ENCODE results near the gene CARD11. TPM values are rescaled to one million over a fixed set of nuclear protein-coding genes. Genes with fewer than 3 reads are reported as not detected.

CARD11 gene
- total RNA-seq, 1 experiment from 2014 or later = 0.57 TPM

DNA sequence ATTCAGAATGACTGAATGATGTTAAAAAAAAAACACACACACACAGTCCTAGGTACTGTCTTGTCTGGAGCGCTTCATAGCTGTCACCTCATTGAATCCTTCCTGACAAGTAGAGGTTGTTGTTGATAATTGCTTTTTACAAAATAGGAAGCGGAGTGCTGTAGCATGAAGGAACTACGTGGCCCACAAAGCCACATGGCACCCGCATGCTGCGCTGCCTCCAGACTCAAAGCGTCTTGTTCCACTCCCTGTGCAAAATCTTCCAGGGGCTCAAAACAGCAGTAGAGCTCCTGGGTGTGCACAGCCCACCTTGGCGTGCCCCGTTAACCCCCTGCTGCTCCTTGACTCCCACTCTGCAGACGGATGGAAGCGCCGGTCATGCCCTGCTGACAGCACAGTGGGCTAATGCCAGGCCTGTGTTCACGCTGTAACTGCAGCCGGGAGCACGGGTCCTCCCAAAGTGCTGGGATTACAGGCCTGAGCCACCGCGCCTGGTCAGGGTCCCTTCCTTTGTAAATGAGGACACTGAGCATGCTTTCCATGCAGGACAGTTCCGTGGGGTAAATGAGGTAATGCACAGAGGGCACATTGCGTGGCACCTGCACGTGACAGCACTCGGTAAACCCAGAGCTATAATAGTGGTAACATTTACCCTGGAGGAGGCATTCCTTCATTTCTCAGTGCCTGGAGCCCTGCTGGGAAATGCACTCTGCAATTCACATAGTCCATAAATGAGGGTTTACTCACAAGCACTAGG, 108.5 kb downstream of the CARD11 start:
- Histone ChIP-seq H2AFZ (ENCODE audit: low read depth, low read length, poor library complexity, severe bottlenecking) (no peak overlapping the region), H3K36me3 (ENCODE audit: control insufficient read depth in 1 of 2, insufficient read depth in 2 of 2, low read length in 2 of 2) (no peaks in the 10 kb centered on the region), H3K4me1 (ENCODE audit: control insufficient read depth in 1 of 2, insufficient read depth in 2 of 2, low read length in 2 of 2) (peaks cover 4 to 13% of the 10 kb centered on the region in 2 experiments; a peak in 3 of 4 replicates), H3K79me2 (ENCODE audit: insufficient read depth, low read length) (no peaks in the 10 kb centered on the region), H4K20me1 (ENCODE audit: insufficient read depth) (no peaks in the 10 kb centered on the region), H3K4me2 (ENCODE audit: low read length) (no peak overlapping the region), H3K9me3 (ENCODE audit: control insufficient read depth in 1 of 2, insufficient read depth in 1 of 2, low read depth in 1 of 2, low read length in 2 of 2) (no peaks in the 10 kb centered on the region), H3K9me2 (ENCODE audit: insufficient read depth) (no peaks in the 10 kb centered on the region), H3K4me3 (replicated peaks in 1 of 2; ENCODE audit: low read depth in 1 of 2, low read length in 2 of 2) (no peak overlapping the region), H3K27me3 (ENCODE audit: insufficient read depth, low read length) (peaks cover 11% of the 10 kb centered on the region), H3K27ac (ENCODE audit: low read depth, low read length) (no peak overlapping the region), H3K9ac (ENCODE audit: low read length) (no peak overlapping the region)
- POLR2A ChIA-PET = no interaction called here
- CTCF ChIA-PET = no interaction called here
- intact Hi-C loops (cut with micrococcal nuclease) = no loop called here
- TF ChIP-seq POLR2AphosphoS5 (IDR thresholded peaks at IDR 0.05; ENCODE audit: low read depth, low read length) (no peak), ZFX (IDR thresholded peaks at IDR 0.05) (no peak), EZH2phosphoT487 (IDR thresholded peaks at IDR 0.05; ENCODE audit: borderline replicate concordance) (no peak), RAD21 (IDR thresholded peaks at IDR 0.05; ENCODE audit: low read depth) (no peak), JUND (IDR thresholded peaks at IDR 0.05) (no peak), SRF (IDR thresholded peaks at IDR 0.05; ENCODE audit: low read depth) (no peak), POLR2A (IDR thresholded peaks at IDR 0.05; ENCODE audit: borderline replicate concordance, extremely low read depth, insufficient read depth, insufficient read length) (no peak)
- TF ChIP-seq, protein P1, sequence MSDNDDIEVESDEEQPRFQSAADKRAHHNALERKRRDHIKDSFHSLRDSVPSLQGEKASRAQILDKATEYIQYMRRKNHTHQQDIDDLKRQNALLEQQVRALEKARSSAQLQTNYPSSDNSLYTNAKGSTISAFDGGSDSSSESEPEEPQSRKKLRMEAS (IDR thresholded peaks at IDR 0.05) = no peak
- no peak for ATAC-seq
- RAD21 ChIA-PET (ENCODE audit: low non-redundant PET in 1 of 2, low total read pairs in 2 of 2, uncharacterized antibody in 2 of 2, unreplicated experiment in 2 of 2) = no interaction called here
- no peak for DNase-seq (ENCODE audit: low read depth, low spot score)
- no TSS peak for BruUV-seq (replicated peaks)

DNA sequence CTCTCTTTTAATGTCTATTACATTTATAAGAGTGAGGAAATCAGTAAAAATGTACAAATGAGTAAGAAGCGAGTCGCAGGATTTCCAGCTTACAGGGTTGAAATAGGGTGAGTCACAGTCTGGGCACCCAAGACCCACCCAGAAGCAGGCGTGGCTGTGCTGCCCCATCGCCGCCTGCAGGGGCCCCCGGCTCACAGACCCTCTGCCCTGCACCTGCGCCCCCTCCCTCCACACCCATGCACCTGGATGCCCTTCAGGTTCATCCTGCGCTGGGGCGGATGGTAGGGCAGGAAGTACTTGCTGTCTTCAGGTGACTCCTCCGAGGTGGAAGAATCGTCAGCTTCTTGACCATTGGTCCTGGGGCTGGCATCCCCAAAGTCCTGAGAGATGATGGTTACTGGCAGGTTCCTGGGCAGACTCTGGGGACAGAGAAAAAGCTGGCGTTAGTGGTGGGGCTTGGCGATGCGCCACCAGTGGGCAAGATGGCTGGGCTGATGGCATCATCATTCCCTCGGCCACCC, 109.4 kb downstream of the CARD11 start:
- Histone ChIP-seq H3K4me1 (ENCODE audit: control insufficient read depth in 1 of 2, insufficient read depth in 2 of 2, low read length in 2 of 2) (peaks cover 4 to 10% of the 10 kb centered on the region in 2 experiments; a peak in 3 of 4 replicates), H3K79me2 (ENCODE audit: insufficient read depth, low read length) (no peaks in the 10 kb centered on the region), H3K9me3 (ENCODE audit: control insufficient read depth in 1 of 2, insufficient read depth in 1 of 2, low read depth in 1 of 2, low read length in 2 of 2) (no peaks in the 10 kb centered on the region), H3K9ac (ENCODE audit: low read length) (no peak overlapping the region), H3K36me3 (ENCODE audit: control insufficient read depth in 1 of 2, insufficient read depth in 2 of 2, low read length in 2 of 2) (no peaks in the 10 kb centered on the region), H3K27me3 (ENCODE audit: insufficient read depth, low read length) (peaks cover 2% of the 10 kb centered on the region; the same call in 1 of the 2 replicates), H3K4me3 (replicated peaks in 1 of 2; ENCODE audit: low read depth in 1 of 2, low read length in 2 of 2) (no peak overlapping the region), H3K4me2 (ENCODE audit: low read length) (peak overlapping the region; percentile 49), H4K20me1 (ENCODE audit: insufficient read depth) (no peaks in the 10 kb centered on the region), H2AFZ (ENCODE audit: low read depth, low read length, poor library complexity, severe bottlenecking) (no peak overlapping the region), H3K27ac (ENCODE audit: low read depth, low read length) (no peak overlapping the region), H3K9me2 (ENCODE audit: insufficient read depth) (no peaks in the 10 kb centered on the region)
- ChIA-PET POLR2A (no interaction called here), RAD21 (ENCODE audit: low non-redundant PET in 1 of 2, low total read pairs in 2 of 2, uncharacterized antibody in 2 of 2, unreplicated experiment in 2 of 2) (no interaction called here), CTCF (no interaction called here)
- peak; percentile 69 for ATAC-seq
- intact Hi-C loops (cut with micrococcal nuclease) = no loop called here
- no TSS peak for BruUV-seq (replicated peaks)
- peak; percentile 8 for DNase-seq (ENCODE audit: low read depth, low spot score)
- TF ChIP-seq SP1 (IDR thresholded peaks at IDR 0.05; ENCODE audit: low read depth) (no peak), EZH2 (IDR thresholded peaks at IDR 0.05) (no peak), FOSL1 (IDR thresholded peaks at IDR 0.05; ENCODE audit: low read depth) (peak; percentile 41)
- TF ChIP-seq, protein P2, sequence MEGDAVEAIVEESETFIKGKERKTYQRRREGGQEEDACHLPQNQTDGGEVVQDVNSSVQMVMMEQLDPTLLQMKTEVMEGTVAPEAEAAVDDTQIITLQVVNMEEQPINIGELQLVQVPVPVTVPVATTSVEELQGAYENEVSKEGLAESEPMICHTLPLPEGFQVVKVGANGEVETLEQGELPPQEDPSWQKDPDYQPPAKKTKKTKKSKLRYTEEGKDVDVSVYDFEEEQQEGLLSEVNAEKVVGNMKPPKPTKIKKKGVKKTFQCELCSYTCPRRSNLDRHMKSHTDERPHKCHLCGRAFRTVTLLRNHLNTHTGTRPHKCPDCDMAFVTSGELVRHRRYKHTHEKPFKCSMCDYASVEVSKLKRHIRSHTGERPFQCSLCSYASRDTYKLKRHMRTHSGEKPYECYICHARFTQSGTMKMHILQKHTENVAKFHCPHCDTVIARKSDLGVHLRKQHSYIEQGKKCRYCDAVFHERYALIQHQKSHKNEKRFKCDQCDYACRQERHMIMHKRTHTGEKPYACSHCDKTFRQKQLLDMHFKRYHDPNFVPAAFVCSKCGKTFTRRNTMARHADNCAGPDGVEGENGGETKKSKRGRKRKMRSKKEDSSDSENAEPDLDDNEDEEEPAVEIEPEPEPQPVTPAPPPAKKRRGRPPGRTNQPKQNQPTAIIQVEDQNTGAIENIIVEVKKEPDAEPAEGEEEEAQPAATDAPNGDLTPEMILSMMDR (IDR thresholded peaks at IDR 0.05 in 2 of 3, conservative IDR thresholded peaks at IDR 0.05 in 1 of 3; ENCODE audit: borderline replicate concordance in 1 of 3, insufficient read depth in 1 of 3, low read depth in 2 of 3, low read length in 2 of 3) = peak in 1 of 3 experiments; percentile 29; a peak in 1 of 6 replicates
